ENCODE results near the gene ZNF550.
"Not testable (repeated sequence)": the region's sequence is repeated elsewhere in the genome, so short reads cannot be mapped to it uniquely, and the experiment has no call there.

ZNF550 gene

DNA sequence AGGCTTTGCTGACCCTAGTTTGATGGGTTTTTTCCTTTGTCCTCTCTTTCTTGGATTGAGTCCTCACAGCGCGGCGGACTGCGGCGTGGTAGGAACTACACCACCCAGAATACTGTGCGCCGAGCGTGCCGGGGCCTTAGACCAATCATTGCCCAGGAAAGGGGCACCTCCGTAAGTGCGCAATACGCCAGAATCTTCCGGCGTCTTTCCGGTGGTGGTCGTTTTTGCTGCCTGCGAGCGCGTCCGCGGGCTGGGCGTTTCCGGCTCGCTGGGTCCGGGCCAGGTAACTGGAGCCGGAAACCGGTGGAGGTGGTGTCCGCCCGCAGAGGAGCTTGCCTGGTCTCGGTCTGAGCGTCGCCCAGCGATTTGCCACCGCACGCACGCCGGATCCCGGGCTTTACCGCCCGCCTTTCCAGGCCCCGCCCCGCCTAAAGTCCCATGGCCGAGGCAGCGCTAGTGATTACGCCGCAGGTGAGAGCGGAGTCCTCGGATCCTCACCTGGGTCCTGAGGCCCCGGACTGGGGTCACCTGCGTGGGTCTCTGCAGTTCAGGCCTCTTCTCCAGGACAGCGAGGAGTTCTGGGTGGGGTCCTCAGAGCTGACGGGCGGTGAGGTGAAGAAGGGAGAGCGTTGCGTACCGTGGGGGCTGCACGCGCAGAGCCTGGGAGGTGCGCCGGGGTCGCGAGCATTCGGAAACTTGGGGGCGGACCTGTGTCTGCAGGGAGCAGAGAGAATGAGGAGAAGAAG lies 32.4 kb downstream of the ZNF550 start, which contains the start of gene ZNF549:
Gene ZNF549 (plus strand): TSS at position 221 of the 746 bp plus-strand sequence. CDS start 218 bp downstream, at position 439.
- DNase-seq (ENCODE audit: low read depth in 2 of 2) = peak; percentile 76 to 79

DNA sequence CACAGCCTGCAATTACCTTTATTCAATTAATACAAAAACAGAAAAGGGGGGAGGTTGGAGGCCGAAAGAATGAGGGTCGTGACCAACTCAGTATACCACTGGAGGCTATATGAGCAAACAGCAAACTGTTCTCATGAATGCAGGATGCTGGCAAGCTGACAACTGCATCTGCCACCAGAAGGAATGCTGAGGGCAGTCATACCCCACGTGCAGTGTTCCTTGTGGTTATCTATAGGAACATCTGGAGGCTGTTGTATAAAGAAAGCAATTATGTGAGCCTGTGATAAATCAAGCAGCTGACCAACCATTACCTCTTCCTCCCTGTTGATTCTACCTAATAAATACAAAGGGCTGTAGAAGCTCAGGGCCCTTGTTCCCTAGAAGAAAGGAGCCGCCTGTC lies 41.6 kb downstream of the ZNF550 start:
- not testable (repeated sequence) for DNase-seq (ENCODE audit: low read depth in 2 of 2)

DNA sequence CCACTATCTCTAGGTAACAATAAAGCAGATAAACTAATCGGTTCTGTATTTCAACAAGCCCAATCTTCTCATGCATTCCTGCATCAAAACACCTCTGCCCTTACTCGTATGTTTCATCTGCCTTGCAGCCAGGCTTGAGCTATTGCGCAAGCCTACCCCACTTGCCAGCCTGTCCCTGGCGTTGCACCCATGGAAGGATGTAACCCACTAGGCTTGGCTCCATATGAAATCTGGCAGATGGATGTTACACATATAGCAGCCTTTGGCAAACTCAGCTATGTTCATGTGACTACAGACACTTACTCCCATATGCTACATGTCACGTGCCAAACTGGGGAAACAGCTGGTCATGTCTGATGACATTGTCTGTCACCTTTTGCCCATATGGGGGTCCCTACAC lies 44.4 kb downstream of the ZNF550 start:
- DNase-seq (ENCODE audit: low read depth in 2 of 2) = no peak

DNA sequence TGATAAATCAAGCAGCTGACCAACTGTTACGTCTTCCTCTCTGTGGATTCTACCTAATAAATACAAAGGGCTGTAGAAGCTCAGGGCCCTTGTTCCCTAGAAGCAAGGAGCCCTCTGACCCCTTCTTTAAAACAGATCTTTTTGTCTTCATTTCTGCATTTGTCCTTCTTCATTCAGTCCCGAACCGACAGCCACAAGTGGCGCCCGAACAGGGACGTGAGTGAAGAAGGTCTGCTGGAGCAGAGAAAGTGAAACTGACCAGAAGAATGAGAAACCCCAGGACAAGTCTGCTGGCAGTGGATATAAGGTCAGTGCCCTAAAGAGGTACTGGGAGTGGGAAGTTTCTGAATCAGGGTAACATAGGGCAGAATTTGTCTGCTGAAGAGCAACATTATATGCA lies 46.8 kb downstream of the ZNF550 start:
- no peak for DNase-seq (ENCODE audit: low read depth in 2 of 2)

DNA sequence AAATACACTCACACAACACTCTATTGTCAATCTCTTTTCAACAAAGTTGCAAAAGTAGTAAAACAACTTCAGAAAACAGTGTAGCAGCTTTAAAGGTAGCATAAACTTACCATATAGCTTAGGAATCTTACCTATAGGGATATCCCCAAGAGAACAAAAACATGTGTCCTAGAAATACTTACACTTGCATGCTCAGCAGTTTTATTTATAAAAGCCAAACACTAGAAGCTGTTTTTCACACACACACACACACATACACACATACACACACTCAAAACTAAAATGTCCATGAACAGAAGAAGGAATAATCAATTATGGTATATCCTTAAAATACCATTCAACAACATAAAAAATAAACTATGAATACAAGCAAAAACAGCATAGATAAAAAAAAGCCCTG lies 48.2 kb downstream of the ZNF550 start:
- no peak for DNase-seq (ENCODE audit: low read depth in 2 of 2)

DNA sequence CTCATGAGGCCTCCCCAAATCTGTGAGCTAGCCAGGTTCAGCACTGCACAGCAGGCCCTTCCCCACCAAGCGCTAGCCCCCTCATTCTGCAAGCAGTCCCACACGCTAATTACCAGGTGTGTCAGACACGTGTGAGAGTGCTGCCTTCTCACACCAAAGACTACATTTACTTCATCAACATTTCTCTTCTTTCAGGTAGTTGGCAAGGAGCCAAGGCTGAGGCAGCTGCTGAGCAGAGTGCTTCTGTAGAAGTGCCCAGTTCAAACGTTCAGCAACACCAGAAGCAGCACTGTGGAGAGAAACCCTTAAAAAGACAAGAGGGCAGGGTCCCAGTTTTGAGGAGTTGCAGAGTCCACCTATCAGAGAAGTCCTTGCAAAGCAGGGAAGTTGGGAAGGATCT lies 53.5 kb downstream of the ZNF550 start:
- no peak for DNase-seq (ENCODE audit: low read depth in 2 of 2)

DNA sequence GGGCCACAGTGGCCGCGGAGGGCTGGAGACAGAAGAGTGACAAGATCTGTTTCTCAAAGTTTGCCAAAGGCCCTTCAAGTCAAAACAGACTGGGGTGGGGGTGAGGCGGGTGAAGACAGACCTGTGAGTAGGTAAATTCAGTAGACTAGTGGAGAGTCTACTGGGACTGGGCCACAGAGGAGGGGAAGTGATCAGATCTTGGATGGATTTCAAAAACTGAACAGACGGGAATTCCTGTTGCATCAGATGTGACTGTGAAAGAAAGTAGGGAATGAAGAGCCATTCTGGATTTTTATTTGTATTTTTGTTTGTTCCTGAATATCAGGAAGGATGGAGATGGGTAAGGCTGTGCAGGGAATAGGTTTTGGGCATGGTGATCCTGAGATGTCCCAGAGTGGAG lies 59.3 kb downstream of the ZNF550 start:
- not testable (repeated sequence) for DNase-seq (ENCODE audit: low read depth in 2 of 2)

DNA sequence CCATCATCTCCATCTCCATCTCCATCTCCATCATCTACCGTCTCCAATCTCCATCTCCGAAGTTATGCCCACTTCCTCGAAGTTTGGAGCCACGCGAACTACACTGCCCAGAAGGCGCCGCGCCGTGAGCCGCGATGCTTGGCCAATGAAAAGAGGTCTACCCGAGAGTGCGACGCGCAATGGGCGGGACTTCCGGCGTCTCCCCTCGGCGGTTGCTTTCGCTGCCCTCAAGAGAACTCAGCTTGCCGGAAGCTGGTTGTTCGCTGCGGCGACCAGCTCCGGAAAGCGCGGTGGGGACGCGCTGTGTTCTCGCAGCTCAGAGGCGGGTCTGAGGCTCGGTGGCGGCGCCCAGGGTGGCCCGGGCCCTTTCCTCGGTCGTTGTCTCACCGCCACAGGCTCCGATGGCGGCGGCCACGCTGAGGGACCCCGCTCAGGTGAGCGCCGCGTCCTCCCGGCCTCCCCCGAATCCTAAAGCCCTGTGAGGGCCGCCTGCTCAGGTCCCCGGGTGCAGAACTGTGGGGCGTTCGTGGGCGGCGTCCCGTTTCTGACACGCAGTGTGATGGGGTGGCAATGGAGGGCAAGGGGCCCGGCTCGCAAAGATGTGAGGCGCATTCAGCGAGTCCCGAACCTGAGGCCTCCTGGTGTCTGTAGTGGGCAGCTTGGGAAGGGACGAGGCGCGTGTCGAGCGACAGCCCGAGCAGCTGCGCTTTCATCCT lies 59.8 kb downstream of the ZNF550 start, which contains the start of gene ZNF773:
Gene ZNF773 (plus strand): TSS at position 259 of the 716 bp plus-strand sequence. CDS start 143 bp downstream, at position 402.
- peak; percentile 92 to 95 for DNase-seq (ENCODE audit: low read depth in 2 of 2)

DNA sequence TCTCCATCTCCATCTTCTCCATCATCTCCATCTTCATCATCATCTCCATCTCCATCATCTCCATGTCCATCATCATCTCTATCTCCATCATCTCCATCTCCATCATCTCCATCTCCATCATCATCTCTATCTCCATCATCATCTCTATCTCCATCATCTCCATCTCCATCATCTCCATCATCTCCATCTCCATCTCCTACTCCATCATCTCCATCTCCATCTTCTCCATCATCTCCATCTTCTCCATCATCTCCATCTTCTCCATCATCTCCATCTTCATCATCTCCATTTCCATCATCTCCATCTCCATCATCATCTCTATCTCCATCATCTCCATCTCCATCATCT lies 60.4 kb downstream of the ZNF550 start:
- not testable (repeated sequence) for DNase-seq (ENCODE audit: low read depth in 2 of 2)

DNA sequence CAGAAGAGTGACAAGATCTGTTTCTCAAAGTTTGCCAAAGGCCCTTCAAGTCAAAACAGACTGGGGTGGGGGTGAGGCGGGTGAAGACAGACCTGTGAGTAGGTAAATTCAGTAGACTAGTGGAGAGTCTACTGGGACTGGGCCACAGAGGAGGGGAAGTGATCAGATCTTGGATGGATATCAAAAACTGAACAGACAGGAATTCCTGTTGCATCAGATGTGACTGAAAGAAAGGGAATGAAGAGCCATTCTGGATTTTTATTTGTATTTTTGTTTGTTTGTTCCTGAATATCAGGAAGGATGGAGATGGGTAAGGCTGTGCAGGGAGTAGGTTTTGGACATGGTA lies 71.4 kb downstream of the ZNF550 start:
- DNase-seq (ENCODE audit: low read depth in 2 of 2) = not testable (repeated sequence)

DNA sequence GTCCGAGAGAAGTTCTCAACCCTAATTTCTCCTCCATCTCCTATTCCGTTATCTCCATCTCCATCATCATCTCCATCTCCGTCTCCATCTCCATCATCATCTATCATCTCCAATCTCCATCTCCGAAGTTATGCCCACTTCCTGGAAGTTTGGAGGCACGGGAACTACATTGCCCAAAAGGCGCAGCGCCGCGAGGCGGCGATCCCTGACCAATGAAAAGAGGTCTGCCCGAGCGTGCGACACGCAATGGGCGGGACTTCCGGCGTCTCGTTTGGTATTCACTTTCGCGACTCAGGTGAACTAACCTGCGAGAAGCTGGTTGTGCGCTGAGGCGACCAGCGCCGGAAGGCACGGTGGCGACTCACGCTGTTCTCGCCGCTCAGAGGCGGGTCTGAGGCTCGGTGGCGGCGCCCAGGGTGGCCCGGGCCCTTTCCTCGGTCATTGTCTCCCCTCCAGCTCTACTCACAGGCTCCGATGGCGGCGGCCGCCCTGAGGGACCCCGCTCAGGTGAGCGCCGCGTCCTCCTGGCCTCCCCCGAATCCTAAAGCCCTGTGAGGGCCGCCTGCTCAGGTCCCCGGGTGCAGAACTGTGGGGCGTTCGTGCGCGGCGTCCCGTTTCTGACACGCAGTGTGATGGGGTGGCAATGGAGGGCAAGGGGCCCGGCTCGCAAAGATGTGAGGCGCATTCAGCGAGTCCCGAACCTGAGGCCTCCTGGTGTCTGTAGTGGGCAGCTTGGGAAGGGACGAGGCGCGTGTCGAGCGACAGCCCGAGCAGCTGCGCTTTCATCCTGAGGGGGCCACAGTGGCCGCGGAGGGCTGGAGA lies 72.0 kb downstream of the ZNF550 start, which contains the start of gene ZNF419:
Gene ZNF419 (plus strand): TSS at position 274 of the 822 bp plus-strand sequence. CDS start 201 bp downstream, at position 475.
- DNase-seq (ENCODE audit: low read depth in 2 of 2) = peak; percentile 89 to 91

All from activated CD8-positive, alpha-beta memory T cell treated with anti-CD3 and anti-CD28 coated beads for 4 hours (primary cell).